GM18498 (cell line): ENCODE results near the gene PYGB.

ENCODE experiments used
- ATAC-seq: cut with Tn5 transposase; IDR thresholded peaks from one replicate; pipeline ENCODE4 v1.9.1; 2021; ENCODE audit warnings: mild to moderate bottlenecking, moderate library complexity; ENCODE audit not compliant: unreplicated experiment

PYGB gene

GRCh38 chr20:25269057-25269832 lies 21.4 kb downstream of the PYGB start:
- ATAC-seq = no peak

GRCh38 chr20:25269833-25270170 lies 21.9 kb downstream of the PYGB start:
- no peak for ATAC-seq

- ATAC-seq = no peak
These were observed 23.0 kb downstream of the PYGB start for GRCh38 chr20:25270829-25271251.

GRCh38 chr20:25271486-25272222 lies 23.8 kb downstream of the PYGB start:
- no peak for ATAC-seq

GRCh38 chr20:25272223-25273000 lies 24.5 kb downstream of the PYGB start:
- ATAC-seq = no peak

GRCh38 chr20:25273046-25273445 lies 25.2 kb downstream of the PYGB start:
- ATAC-seq = no peak

GRCh38 chr20:25273541-25274358 lies 25.9 kb downstream of the PYGB start:
- no peak for ATAC-seq

- no peak for ATAC-seq
These were observed 26.6 kb downstream of the PYGB start for GRCh38 chr20:25274481-25274880.

GRCh38 chr20:25274891-25275812 lies 27.3 kb downstream of the PYGB start:
- no peak for ATAC-seq

GRCh38 chr20:25275813-25276532 lies 28.1 kb downstream of the PYGB start:
- no peak for ATAC-seq

GRCh38 chr20:25276533-25277050 lies 28.7 kb downstream of the PYGB start:
- ATAC-seq = no peak

GRCh38 chr20:25277051-25277801 lies 29.3 kb downstream of the PYGB start:
- no peak for ATAC-seq

- no peak for ATAC-seq
These were observed 30.1 kb downstream of the PYGB start for GRCh38 chr20:25277941-25278521.

- ATAC-seq = no peak
These were observed 30.9 kb downstream of the PYGB start for GRCh38 chr20:25278636-25279361.

GRCh38 chr20:25279403-25279802 lies 31.5 kb downstream of the PYGB start:
- ATAC-seq = no peak

- no peak for ATAC-seq
These were observed 32.2 kb downstream of the PYGB start for GRCh38 chr20:25280051-25280573.
